ENCODE measurements around the gene HMGN2.

HMGN2 gene

DNA sequence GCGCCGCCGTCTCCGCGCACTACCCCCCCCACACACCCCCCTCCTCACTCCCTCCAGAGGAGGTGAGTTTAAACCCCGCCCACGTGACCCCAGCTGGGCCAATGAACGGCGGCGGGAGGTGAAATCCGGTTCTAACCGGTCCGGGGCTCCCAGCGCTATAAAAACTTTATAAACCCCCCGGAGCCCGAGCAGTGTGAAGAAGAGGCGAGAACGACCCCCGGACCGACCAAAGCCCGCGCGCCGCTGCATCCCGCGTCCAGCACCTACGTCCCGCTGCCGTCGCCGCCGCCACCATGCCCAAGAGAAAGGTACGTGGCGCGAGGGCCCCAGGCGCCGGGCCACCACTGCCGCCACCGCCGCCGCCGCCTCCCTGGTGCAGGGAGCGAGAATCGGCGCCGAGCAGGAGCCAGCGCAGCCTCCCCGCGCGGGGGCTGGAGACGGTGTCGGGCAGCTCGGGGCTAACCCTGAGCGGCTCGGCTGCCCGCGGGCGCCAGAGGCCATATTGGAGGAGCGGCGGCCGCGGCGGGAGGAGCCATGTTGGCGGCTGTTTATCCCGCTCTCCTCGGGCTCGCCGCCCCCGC lies at the start of gene HMGN2:
HMGN2 (plus strand) TSS at position 121 of the 581 bp plus-strand sequence; CDS start at position 294, 173 bp downstream.
- 0 out of 2 replicates have a peak, but pooled peaks have one; percentile 27 for TF ChIP-seq ZNF70 (CRISPR knock-in tag; IDR thresholded peaks at IDR 0.05)
- no peak for TF ChIP-seq ZNF565 (CRISPR knock-in tag; conservative IDR thresholded peaks at IDR 0.05; ENCODE audit: low read depth)
- peak; percentile 76 for ATAC-seq

DNA sequence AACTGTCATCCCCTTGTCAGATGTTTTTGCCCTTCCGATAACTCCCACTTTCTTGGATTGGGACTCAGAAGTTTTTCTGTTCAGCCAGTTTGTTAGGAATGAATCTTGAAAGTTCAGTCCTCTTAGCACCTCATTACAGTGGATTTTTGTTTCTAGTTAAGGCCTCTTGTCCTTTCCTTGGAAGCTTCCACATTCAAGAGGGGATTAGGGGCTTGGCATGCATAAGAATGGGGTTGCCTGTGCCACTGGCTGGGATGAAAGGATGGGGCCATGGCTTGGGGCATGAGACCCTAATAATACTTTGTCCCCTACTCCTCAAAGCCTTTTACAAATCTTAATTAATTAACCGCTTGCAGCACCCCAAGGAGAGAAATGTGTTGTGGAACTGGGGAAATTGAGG lies 42.5 kb upstream of the HMGN2 start:
- no peak for ATAC-seq
- TF ChIP-seq ZNF70 (CRISPR knock-in tag; IDR thresholded peaks at IDR 0.05), result no peak
- no peak for TF ChIP-seq CSDC2 (CRISPR knock-in tag; IDR thresholded peaks at IDR 0.05)
- TF ChIP-seq, protein P1, sequence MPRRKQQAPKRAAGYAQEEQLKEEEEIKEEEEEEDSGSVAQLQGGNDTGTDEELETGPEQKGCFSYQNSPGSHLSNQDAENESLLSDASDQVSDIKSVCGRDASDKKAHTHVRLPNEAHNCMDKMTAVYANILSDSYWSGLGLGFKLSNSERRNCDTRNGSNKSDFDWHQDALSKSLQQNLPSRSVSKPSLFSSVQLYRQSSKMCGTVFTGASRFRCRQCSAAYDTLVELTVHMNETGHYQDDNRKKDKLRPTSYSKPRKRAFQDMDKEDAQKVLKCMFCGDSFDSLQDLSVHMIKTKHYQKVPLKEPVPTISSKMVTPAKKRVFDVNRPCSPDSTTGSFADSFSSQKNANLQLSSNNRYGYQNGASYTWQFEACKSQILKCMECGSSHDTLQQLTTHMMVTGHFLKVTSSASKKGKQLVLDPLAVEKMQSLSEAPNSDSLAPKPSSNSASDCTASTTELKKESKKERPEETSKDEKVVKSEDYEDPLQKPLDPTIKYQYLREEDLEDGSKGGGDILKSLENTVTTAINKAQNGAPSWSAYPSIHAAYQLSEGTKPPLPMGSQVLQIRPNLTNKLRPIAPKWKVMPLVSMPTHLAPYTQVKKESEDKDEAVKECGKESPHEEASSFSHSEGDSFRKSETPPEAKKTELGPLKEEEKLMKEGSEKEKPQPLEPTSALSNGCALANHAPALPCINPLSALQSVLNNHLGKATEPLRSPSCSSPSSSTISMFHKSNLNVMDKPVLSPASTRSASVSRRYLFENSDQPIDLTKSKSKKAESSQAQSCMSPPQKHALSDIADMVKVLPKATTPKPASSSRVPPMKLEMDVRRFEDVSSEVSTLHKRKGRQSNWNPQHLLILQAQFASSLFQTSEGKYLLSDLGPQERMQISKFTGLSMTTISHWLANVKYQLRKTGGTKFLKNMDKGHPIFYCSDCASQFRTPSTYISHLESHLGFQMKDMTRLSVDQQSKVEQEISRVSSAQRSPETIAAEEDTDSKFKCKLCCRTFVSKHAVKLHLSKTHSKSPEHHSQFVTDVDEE (CRISPR knock-in tag; IDR thresholded peaks at IDR 0.05), result no peak
- TF ChIP-seq, protein P2, sequence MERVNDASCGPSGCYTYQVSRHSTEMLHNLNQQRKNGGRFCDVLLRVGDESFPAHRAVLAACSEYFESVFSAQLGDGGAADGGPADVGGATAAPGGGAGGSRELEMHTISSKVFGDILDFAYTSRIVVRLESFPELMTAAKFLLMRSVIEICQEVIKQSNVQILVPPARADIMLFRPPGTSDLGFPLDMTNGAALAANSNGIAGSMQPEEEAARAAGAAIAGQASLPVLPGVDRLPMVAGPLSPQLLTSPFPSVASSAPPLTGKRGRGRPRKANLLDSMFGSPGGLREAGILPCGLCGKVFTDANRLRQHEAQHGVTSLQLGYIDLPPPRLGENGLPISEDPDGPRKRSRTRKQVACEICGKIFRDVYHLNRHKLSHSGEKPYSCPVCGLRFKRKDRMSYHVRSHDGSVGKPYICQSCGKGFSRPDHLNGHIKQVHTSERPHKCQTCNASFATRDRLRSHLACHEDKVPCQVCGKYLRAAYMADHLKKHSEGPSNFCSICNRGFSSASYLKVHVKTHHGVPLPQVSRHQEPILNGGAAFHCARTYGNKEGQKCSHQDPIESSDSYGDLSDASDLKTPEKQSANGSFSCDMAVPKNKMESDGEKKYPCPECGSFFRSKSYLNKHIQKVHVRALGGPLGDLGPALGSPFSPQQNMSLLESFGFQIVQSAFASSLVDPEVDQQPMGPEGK (CRISPR knock-in tag; IDR thresholded peaks at IDR 0.05; ENCODE audit: borderline replicate concordance), result no peak
- no peak for TF ChIP-seq PPARA (CRISPR knock-in tag; IDR thresholded peaks at IDR 0.05; ENCODE audit: borderline replicate concordance)
- no peak for TF ChIP-seq SNAI2 (CRISPR knock-in tag; IDR thresholded peaks at IDR 0.05)
- no peak for TF ChIP-seq GLIS3 (CRISPR knock-in tag; IDR thresholded peaks at IDR 0.05)
- TF ChIP-seq TOX (CRISPR knock-in tag; IDR thresholded peaks at IDR 0.05; ENCODE audit: borderline replicate concordance), result no peak
- TF ChIP-seq ARNTL (CRISPR knock-in tag; IDR thresholded peaks at IDR 0.05; ENCODE audit: borderline replicate concordance, low read depth), result no peak
- TF ChIP-seq ZC3H10 (CRISPR knock-in tag; IDR thresholded peaks at IDR 0.05), result no peak
- TF ChIP-seq ZFP30 (CRISPR knock-in tag; IDR thresholded peaks at IDR 0.05), result no peak
- TF ChIP-seq ISL1 (CRISPR knock-in tag; IDR thresholded peaks at IDR 0.05), result no peak

DNA sequence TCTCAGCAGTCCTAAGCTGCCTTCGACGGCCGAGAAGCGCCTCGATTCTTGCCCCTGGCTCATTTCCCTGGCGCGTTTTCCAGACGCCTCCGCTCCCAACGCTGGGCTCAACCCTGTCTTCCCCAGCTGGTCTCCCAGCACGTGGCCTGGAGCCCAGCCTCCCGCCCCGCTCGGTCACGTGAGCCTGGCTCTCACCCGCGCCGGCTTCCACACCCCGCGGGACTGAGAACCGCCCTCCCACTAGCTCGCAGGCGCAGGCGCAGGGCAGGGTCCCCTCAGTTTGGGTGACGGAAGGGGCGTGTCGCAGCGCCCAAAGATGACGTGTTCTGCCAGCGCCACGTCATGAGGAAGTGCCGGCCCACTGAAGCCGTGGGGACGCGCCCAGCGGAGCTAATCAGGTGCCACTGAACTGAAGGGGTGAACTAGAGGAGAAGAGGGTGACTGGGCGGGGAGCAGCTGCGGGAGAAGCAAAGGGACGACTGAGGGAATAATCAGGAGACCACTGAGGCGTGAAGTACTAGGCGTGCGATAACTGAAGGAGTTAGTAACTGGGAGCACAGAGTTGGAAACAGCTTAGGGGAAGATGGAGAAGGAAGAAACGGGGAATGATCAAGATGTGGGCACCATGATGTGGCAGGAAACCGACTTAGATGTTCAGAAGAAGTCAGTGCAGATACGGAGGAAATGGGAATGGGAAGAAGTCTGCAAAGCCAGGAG lies 40.1 kb upstream of the HMGN2 start, which contains the start of gene DHDDS:
DHDDS (plus strand) TSS at position 343 of the 717 bp plus-strand sequence. CDS start 625 bp downstream, outside the sequence.
- ATAC-seq, result peak; percentile 97
- TF ChIP-seq, protein P2 (CRISPR knock-in tag; IDR thresholded peaks at IDR 0.05; ENCODE audit: borderline replicate concordance), result no peak
- TF ChIP-seq TOX (CRISPR knock-in tag; IDR thresholded peaks at IDR 0.05; ENCODE audit: borderline replicate concordance) (no peak), ZNF565 (CRISPR knock-in tag; conservative IDR thresholded peaks at IDR 0.05; ENCODE audit: low read depth) (0 out of 2 replicates have a peak, but pooled peaks have one; percentile 16), ZFP3 (CRISPR knock-in tag; IDR thresholded peaks at IDR 0.05) (0 out of 2 replicates have a peak, but pooled peaks have one; percentile 72), ARNTL (CRISPR knock-in tag; IDR thresholded peaks at IDR 0.05; ENCODE audit: borderline replicate concordance, low read depth) (no peak), BACH2 (CRISPR knock-in tag; IDR thresholded peaks at IDR 0.05; ENCODE audit: borderline replicate concordance) (no peak), ZFP30 (CRISPR knock-in tag; IDR thresholded peaks at IDR 0.05) (no peak)
- TF ChIP-seq, protein P1 (CRISPR knock-in tag; IDR thresholded peaks at IDR 0.05), result peak; percentile 64; the same call in 1 of the 2 replicates
- TF ChIP-seq, protein P3, sequence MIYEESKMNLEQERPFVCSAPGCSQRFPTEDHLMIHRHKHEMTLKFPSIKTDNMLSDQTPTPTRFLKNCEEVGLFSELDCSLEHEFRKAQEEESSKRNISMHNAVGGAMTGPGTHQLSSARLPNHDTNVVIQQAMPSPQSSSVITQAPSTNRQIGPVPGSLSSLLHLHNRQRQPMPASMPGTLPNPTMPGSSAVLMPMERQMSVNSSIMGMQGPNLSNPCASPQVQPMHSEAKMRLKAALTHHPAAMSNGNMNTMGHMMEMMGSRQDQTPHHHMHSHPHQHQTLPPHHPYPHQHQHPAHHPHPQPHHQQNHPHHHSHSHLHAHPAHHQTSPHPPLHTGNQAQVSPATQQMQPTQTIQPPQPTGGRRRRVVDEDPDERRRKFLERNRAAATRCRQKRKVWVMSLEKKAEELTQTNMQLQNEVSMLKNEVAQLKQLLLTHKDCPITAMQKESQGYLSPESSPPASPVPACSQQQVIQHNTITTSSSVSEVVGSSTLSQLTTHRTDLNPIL (CRISPR knock-in tag; IDR thresholded peaks at IDR 0.05; ENCODE audit: low read depth), result no peak
- TF ChIP-seq, protein P4, sequence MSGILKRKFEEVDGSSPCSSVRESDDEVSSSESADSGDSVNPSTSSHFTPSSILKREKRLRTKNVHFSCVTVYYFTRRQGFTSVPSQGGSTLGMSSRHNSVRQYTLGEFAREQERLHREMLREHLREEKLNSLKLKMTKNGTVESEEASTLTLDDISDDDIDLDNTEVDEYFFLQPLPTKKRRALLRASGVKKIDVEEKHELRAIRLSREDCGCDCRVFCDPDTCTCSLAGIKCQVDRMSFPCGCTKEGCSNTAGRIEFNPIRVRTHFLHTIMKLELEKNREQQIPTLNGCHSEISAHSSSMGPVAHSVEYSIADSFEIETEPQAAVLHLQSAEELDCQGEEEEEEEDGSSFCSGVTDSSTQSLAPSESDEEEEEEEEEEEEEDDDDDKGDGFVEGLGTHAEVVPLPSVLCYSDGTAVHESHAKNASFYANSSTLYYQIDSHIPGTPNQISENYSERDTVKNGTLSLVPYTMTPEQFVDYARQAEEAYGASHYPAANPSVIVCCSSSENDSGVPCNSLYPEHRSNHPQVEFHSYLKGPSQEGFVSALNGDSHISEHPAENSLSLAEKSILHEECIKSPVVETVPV (CRISPR knock-in tag; IDR thresholded peaks at IDR 0.05), result no peak

Measured in SK-N-SH treated with all-trans-retinoic acid at 6 μM for 48 hours (cell line).